ENCODE measurements around the gene CNN3.

DNA sequence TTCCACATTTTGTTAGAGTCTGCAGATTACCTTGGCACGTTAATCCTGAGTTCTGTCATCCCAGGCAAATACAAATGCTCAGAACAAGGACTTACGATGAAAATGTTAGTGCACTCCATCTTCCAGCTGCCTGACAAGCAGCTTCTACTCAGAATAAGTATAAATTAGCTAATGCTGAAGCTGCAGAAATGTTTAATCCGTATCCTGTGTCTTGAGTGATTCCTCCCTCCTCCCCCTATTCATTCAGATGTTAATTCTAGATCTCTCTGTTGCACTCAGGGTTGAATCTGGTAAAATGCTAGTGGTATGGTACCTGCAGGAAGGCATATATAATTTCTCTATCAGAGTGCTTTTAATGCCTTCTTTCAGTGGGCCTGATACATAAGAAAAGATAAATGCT lies 39.8 kb downstream of the CNN3 start:
- TF ChIP-seq, protein P1, sequence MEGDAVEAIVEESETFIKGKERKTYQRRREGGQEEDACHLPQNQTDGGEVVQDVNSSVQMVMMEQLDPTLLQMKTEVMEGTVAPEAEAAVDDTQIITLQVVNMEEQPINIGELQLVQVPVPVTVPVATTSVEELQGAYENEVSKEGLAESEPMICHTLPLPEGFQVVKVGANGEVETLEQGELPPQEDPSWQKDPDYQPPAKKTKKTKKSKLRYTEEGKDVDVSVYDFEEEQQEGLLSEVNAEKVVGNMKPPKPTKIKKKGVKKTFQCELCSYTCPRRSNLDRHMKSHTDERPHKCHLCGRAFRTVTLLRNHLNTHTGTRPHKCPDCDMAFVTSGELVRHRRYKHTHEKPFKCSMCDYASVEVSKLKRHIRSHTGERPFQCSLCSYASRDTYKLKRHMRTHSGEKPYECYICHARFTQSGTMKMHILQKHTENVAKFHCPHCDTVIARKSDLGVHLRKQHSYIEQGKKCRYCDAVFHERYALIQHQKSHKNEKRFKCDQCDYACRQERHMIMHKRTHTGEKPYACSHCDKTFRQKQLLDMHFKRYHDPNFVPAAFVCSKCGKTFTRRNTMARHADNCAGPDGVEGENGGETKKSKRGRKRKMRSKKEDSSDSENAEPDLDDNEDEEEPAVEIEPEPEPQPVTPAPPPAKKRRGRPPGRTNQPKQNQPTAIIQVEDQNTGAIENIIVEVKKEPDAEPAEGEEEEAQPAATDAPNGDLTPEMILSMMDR (IDR thresholded peaks at IDR 0.05; ENCODE audit: low read depth, low read length) = no peak
- no peak for TF ChIP-seq POLR2A (IDR thresholded peaks at IDR 0.05; ENCODE audit: extremely low read depth, insufficient read length)
